G401 (cell line): ENCODE measurements around the gene LY6G6F. TPM values are rescaled to one million over a fixed set of nuclear protein-coding genes. Genes with fewer than 3 reads are reported as not detected.

Experiments used
- DNase-seq: peaks from one replicate; pipeline ENCODE4 v3.0.0-alpha.2; 2015; ENCODE audit warnings: low spot score
- in situ Hi-C: cut with HindIII; loops from 2 replicates; pipeline ENCODE4 v1.10.0; 2016; ENCODE audit warnings: low sequenced_read_pairs, mixed read lengths
- total RNA-seq: library from RNA; depleted of rRNA; stranded (reverse); fragments of >200 nt; shearing (Covaris generic); gene quantifications from 2 replicates; pipeline ENCODE4 v1.2.3, GENCODE V29; 2014

The LY6G6F gene
- total RNA-seq, 1 experiment from 2014 or later: 1.1 TPM

DNA sequence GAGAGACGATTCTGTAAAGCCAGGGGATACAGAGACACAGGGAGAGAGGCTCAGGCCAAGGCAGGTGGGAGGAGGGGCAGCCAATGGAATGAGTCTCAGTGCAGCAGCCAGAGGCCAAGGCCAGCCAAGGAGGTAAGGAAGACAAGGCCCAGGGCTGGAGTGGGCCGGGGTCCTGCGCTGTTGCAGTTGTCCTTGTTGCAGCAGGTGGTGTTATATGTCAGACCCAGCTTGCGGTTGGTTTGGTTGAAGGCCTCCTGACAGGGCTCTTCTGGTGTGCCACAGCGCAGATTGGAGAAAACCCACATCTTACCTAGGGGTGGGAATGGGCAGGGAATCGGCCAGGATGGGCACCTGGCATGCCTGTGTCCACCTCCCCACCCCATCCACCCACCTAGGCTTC lies 12.3 kb downstream of the LY6G6F start:
- in situ Hi-C loops: no loop called here
- no peak for DNase-seq

DNA sequence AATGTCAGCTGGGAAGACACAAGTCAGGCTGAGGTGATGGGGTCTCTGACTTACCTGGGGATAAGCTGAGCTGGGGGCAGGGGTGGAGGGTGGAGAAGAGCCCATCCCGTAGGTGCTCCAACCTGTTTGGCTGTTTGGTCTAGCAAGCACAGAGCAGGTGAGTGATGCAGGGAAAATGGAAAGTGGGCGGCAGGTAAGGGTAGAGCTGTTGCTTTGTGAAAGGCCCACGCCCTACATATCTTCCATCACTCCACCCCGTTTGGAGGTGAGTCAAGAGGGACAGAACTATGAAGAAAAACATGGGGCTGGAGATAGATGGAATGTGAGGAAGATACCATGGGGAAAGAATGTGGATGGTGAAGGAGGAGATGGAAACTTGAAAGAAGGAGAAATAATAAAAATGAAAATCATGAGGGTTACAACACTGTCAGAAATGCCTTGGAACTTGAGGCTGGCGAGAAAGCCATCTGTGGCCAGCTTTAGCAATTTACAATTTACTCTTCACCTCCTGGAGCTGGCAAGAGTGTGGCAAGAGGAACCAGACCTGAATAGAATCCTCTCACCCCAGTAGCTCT lies 13.6 kb downstream of the LY6G6F start:
- in situ Hi-C loops: no loop called here

DNA sequence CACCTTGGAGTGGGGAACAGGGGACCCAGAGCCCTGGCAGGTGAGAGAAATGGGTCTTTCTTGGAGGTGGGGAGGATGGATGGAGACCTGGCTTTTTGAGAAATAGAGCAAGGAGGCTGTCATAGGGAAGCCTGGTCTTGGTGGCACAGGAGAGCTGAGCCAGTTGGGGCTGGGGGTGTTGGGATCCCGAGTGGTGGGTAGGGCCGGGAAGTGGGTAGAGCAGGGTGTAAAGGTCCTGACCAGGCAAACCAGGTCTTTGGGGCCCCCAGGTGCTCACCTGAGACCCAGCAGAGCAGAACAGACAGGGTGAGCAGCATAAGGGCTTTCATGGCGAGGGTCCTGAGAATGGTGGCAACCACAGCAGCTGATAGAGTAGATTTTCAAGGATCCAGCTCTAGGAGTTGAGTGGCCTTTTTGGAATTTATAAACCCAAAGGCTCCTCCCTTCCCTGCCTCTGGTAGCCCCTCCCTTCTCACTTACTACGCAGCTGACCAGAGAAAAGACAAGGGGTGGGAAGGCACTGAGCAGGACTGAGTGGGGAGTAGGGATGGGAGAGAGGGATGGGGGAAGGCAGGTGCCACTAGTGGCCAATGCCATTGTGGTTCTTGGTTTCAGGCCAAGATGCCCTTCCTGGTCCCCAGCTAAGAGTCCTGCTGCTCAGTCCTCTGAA lies 14.8 kb downstream of the LY6G6F start, which contains the start of gene LY6G6C:
TSS of gene LY6G6C (minus strand) at position 396 of the 670 bp plus-strand sequence. CDS start at position 329, 67 bp downstream.
- in situ Hi-C loops: no loop called here

More for the DNA sequence above, 13.6 kb downstream of the LY6G6F start:
- no peak for DNase-seq

DNA sequence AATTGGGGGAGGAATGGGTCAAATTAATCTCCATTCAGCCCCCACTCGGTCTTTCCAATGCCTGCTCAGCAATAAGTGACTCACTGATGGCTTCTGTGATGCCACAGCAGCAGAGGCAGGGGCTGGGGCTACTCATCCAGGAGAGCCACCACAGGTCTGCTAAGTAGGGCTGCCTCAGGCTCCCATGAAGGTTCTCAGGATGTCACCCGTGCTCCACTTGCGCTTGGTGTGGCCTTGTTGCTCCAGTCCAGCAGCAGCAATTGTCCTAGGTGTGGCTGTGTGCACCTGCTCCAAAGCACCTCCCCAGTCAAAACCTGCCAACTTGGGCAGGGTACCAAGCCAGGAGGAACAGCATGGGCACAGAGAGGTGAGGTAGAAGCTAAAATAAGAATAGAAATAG lies 15.5 kb downstream of the LY6G6F start:
- no peak for DNase-seq
- in situ Hi-C loops: no loop called here

More for the DNA sequence above, 14.8 kb downstream of the LY6G6F start, which contains the start of gene LY6G6C:
- no peak for DNase-seq

DNA sequence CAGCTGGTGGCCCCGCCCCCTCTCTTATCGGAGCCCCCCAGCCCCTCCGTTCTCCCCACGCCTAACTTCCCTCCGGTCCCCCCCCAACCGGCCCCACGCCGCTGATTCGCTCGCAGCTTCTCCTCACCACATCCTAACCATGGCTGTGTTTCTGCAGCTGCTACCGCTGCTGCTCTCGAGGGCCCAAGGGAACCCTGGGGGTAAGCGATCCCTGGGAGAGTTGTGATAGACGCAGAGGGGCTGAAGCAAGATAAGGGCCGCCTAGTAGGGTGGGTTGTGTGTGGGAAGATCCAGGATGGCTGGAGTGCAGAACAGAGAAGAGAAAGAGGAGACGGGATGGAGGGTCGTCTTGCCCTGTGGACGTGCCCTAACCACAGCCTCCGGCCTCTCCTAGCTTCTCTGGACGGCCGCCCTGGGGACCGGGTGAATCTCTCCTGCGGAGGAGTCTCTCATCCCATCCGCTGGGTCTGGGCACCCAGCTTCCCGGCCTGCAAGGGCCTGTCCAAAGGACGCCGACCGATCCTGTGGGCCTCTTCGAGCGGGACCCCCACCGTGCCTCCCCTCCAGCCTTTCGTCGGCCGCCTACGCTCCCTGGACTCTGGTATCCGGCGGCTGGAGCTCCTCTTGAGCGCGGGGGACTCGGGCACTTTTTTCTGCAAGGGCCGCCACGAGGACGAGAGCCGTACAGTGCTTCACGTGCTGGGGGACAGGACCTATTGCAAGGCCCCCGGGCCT lies 16.7 kb downstream of the LY6G6F start, which contains the start of gene MPIG6B:
TSS of gene MPIG6B (plus strand) at position 129 of the 735 bp plus-strand sequence. CDS start at position 140, 11 bp downstream.
- no peak for DNase-seq
- in situ Hi-C loops: no loop called here

DNA sequence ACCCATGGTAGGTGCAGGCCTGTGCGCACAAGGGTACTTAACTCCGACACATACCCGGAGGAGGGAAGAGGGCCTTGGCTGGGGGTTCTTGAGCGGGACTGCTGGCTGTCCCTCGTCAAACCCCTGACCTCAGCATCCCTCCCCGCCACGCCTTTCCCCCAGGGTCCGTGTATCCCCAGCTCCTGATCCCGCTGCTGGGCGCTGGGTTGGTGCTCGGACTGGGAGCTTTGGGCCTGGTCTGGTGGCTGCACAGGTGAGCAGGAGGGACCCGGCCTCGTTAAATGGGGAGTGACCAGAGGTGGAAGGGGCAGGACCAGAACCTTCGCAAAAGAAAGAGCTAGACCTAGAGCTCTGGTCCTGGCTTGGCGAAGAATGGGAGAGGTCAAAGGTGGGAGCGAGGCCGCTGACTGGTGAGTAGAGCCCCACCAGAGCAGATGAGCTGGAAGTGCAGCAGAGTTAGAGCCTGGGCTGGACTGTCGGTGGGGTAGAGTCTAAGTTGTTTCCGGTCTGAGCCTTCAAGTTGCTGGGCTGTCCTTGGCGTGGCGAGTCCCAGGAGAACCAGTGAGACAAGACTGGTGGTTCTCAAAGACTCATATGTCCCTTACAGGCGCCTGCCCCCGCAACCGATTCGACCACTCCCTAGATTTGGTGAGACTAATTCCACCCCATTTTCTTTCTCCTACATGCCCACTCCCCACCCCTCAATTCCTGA lies 17.5 kb downstream of the LY6G6F start:
- DNase-seq: no peak
- in situ Hi-C loops: no loop called here

DNA sequence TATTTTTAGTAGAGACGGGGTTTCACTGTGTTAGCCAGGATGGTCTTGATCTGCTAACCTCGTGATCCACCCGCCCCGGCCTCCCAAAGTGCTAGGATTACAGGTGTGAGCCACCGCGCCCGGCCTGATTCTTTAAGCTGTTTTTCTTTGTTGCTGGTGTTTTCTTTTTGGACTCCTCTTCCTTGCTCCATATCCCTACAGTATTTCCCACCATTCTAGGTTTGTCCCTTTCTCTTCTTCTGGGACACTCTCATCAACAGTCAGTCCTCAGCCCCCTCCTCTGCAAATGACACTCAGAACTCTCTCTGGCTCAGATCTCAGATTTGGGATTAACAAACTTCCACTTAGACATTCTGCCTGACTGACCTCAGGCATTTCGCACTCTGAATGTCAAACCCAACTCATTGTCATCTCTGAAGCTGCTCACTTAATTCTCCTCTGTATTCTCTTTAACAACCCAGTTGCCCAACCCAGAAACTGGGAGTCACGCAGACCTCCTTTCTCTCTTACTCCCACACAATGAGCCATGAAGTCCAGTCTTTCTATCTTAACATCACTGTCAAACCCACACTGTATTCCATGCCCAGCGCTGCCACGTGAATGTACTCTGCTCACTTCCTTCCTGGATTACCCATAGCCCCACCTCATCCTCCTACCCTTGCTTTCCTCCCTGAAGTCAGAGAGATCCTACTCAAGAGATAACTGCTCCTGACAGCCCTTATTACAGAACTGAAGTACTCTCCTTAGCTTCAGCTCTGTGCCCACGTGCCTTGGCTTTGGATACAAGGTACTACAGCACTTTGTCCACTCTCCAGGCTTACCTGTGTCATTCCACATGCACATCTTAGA lies 19.1 kb downstream of the LY6G6F start:
- DNase-seq: no peak
- in situ Hi-C loops: no loop called here

DNA sequence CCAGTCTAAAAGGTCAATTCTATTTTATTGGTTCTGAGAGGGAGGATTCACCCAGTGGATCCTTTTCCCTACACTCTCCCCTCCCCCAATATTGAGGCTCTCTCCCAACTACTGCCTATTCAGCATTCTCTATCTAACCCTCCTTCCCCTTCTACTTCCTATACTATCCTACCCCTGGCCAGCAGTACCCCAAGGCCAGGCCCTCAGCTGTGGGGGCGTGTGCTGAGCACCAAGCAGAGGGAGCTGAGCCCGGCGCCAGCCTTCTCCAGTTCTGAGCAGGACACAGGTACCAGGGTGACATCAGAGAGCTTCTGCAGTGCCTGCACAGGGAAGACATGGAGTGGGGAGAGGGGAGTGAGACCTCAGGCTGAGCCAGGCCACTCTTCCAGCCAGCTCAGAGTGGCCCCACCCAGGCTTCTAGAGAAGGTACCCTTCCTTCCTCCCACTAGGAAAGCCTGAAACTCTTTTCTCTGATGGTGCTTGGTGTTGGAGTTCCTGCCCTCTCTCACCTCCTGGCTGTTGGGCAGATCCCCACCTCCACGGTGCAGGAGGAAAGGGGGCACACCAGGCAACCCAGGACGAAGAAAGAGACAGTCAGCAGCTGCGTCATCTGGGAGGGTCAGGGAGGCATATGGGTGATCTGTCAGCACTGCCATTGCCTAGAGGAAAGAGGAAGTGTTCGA lies 20.5 kb downstream of the LY6G6F start:
- DNase-seq: no peak
- in situ Hi-C loops: no loop called here

DNA sequence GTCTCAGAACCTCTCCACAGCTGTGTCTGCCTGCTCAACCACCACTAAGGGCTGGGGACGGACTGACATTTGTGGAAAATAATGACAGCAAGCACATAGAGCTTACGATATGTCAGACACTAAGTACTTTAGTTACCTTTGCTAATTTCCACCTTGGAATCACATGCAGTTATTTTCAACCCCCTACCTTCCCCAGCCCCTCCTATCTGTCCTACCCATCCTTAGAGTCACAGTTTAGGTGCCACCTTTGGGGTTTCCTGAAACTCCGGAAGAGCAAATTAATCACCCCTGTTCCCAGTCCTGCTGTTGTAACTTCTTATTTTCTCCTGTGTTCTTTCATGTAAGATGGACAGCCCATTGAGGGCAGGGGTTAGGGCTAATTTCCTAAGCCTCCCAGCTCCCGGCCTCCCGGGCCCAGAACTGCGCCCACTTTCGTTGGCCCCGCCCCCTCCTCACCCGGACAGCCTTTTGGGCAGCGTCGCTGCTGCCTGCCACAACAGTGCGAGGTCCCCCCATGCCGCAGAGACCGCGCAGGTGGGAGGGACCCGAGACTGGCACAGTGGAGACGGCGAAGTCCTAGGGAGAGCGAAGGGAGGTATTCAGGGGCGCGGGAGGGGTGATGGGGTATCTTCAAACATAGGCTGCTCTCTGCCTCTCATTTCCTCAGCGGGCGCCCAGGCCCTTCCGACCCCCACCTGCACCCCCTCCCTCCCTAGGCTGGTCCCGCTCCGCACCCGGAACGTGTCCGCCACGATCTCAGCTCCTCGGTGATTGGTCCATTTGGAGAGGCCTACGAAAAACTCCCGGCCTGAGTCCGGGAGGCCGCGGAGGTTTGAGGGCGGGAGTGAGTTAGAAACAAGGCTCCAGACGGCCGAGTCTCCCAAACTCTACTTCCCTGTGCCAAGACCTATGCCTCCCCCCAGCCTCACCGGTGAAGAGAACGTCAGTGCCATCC lies 21.3 kb downstream of the LY6G6F start:
- no peak for DNase-seq
- in situ Hi-C loops: no loop called here

DNA sequence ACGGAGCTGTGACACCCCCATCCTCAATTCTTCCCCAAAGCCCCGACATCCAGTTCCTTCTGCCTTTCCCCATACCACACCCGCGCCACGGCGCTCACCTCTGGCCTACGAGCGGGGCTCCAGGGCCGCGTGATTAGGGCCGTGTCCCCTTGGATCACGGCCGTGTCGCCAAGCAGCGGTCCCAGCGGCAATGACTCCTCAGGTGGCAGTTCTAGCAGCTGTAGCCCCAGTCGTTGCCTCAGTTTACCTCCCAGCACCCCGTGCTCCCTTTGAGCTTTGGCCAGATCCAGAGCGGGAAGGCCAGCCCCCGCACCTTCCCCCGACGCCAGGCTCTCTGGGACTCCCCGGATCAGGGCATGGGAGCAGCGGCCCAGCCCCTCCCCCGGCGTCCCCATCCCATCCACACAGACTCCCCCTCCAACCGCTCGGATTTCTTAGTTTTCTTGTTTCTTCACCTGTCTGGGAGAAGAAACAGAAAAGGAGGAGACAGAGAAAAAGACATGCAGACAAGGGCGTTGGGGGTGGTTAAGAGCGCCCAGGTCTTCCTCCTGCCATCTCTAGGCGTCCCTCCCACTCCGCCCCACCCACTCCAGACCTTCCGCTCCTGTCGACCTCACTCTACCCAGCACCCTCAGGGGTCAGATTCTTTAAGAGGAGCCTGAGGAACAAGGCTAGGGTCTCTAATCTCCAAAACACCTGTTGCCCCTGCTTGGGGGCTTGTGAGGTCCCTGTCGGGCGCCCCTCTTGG lies 22.3 kb downstream of the LY6G6F start, which contains the start of gene DDAH2:
TSS of gene DDAH2 (minus strand) at position 533 of the 748 bp plus-strand sequence. CDS start at position 395, 138 bp downstream.
- in situ Hi-C loops: no loop called here
- no peak for DNase-seq

DNA sequence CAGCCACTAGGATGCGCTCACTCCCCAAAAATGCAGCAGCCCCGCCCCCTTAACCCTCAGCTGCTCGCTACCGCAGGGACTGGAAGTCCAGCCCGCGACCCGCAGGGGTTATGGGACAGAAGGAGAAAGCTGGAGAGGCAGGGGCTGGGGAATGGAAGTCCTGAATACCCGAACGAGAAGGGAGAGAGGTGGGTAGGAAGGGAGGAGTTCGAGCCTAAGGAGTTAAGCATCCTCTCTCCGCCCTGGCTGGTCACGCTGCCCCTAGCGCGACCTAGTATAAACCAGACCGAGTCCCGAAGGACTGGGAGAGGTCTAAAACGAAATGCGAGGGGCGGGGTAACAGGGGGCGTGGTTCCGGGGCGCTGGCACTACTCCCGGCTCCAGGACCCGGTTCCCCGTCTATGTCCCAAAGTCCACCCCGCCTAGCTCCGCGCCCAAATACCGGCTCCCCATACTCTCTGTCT lies 22.9 kb downstream of the LY6G6F start:
- in situ Hi-C loops: no loop called here
- DNase-seq: peak; percentile 72

DNA sequence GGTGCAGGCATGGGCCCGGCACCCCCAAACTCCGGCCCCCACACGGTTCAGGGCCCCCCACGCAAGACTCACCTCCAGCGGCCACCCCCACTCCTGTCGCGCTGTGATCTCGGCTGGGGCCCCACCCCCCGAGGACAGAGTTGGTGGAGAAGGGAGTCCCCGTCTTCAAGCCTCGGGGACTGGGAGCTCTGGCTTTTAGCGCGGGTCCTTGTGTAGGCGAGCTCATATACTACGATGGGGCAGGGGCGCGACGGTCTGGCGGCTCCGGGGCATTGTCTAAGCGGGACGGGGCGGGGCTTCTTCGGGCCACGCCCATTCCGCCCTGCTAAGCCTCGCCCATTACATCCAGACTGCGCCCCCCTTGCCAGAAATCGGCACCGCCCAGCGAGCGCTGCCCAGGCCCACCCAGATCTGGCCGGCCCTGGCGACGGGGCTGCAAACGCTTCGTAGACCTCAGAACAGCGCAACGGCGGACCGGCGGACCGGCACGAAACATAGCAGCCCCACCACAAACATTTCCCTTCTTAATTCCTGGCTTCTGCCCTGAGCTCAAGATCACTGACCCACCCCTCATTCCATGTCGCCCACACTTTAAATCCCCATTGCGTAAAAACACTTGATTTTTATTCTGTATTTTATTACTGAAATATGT lies 23.4 kb downstream of the LY6G6F start:
- in situ Hi-C loops: no loop called here
- peak; percentile 63 for DNase-seq

DNA sequence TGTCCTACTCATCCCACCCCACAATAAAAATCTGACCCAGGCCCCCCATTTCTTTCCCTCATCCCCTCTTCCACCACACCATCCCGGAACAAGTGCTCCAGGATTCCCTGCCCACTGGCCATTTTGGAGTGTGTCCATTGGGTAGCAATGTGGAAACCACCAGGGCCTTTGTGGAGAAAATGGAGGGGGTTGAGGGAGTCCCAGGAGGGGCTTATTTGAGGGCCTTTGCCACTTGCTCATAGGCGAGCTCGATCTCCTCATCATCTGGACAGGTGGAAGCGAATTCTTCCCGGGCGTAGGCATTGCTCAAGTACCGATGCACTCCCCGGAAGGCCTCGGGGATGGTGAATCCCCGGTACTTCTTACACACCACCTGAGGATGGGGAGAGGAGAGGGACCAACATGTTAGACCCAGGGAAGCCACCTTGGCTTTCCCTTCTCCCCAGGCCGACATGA lies 24.0 kb downstream of the LY6G6F start:
- in situ Hi-C loops: no loop called here
- DNase-seq: no peak

DNA sequence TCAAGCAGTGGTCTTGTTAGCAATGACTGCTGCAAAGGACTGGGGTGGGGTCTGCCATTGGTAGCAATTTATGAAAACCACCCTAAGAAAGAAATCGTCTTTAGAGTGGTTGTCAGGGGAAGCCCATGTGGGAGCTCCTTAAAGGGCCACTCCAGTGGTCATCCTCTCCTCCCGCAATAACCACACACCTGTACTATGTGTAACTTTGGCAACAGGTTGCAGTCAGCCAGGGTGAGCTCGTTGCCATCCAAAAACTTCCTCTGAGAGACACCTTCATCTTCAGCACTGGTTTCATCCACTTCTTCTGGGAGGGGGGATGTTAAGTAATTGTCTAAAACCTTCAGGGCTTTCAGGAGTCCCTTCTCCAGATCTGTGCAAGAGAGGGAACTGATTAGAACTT lies 25.4 kb downstream of the LY6G6F start:
- in situ Hi-C loops: no loop called here
- no peak for DNase-seq

DNA sequence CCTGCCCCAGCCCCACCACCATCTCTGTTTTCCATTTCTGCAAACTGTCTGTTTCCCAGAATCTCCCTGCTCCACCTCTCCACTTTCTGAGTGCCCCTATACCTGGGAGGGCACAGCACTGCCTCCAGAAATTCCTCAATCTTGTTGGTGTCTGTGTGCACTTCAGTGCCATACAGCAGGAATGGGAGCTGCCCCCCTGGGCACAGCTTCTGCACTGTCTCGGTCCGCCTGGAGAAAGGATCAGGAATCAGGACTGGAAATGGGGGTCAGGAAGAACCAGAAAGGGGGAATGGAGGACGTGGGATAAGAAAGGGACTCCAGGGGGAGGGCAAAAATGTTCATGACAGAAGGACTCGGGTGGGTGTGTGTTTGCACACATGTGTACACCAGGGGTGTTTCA lies 27.1 kb downstream of the LY6G6F start:
- DNase-seq: no peak
- in situ Hi-C loops: no loop called here
